ENCODE measurements around the gene SECTM1.
"Not testable (repeated sequence)": the region's sequence is repeated elsewhere in the genome, so short reads cannot be mapped to it uniquely, and the experiment has no call there.

Gene SECTM1

GRCh38 chr17:82347994-82348393 lies 14.4 kb upstream of the SECTM1 start:
- not testable (repeated sequence) for DNase-seq, ATAC-seq

GRCh38 chr17:82346342-82347300 lies 13.1 kb upstream of the SECTM1 start:
- ATAC-seq (no peak), DNase-seq (no peak)

GRCh38 chr17:82345151-82345976 lies 11.8 kb upstream of the SECTM1 start:
- ATAC-seq (no peak), DNase-seq (no peak)

- no peak for ATAC-seq
- DNase-seq = no peak
Observed at GRCh38 chr17:82344175-82344907, 10.8 kb upstream of the SECTM1 start.

GRCh38 chr17:82343560-82343959 lies 10.0 kb upstream of the SECTM1 start:
- no peak for ATAC-seq

GRCh38 chr17:82342361-82343079 lies 9.0 kb upstream of the SECTM1 start:
- ATAC-seq = no peak

More at GRCh38 chr17:82343560-82343959, 10.0 kb upstream of the SECTM1 start:
- no peak for DNase-seq

GRCh38 chr17:82339634-82340580 lies 6.3 kb upstream of the SECTM1 start:
- DNase-seq (no peak), ATAC-seq (no peak)

More at GRCh38 chr17:82342361-82343079, 9.0 kb upstream of the SECTM1 start:
- no peak for DNase-seq

GRCh38 chr17:82338858-82339633 lies 5.5 kb upstream of the SECTM1 start:
- ATAC-seq (no peak), DNase-seq (no peak)

GRCh38 chr17:82334622-82335394 lies 1.2 kb upstream of the SECTM1 start:
- DNase-seq = no peak
- no peak for ATAC-seq

- ATAC-seq = no peak
Observed at GRCh38 chr17:82334204-82334621, 647 bp upstream of the SECTM1 start.

GRCh38 chr17:82332669-82333278 lies 792 bp downstream of the SECTM1 start:
- ATAC-seq (no peak), DNase-seq (peak; percentile 37)

More at GRCh38 chr17:82334204-82334621, 647 bp upstream of the SECTM1 start:
- no peak for DNase-seq

GRCh38 chr17:82331345-82331939 lies 2.1 kb downstream of the SECTM1 start:
- DNase-seq = no peak
- no peak for ATAC-seq

GRCh38 chr17:82330322-82331239 lies 3.0 kb downstream of the SECTM1 start:
- DNase-seq (no peak), ATAC-seq (no peak)

GRCh38 chr17:82329683-82330321 lies 3.8 kb downstream of the SECTM1 start:
- DNase-seq (no peak), ATAC-seq (no peak)

- ATAC-seq = no peak
- no peak for DNase-seq
Observed at GRCh38 chr17:82328994-82329507, 4.5 kb downstream of the SECTM1 start.

Measured in stimulated activated naive CD8-positive, alpha-beta T cell treated with anti-CD3 and anti-CD28 coated beads, Interleukin-15, Interleukin-2, amounts not matched to agents 100 U/mL and 50 U/mL, for 24 hours (primary cell).